Astrocyte (in vitro differentiated cells and primary cell): ENCODE results near the gene FLOT2. TPM values are rescaled to one million over a fixed set of nuclear protein-coding genes. Genes with fewer than 3 reads are reported as not detected.
"Not testable (repeated sequence)": the region's sequence is repeated elsewhere in the genome, so short reads cannot be mapped to it uniquely, and the experiment has no call there.

Source experiments
- DNase-seq: peaks from one replicate; pipeline ENCODE4 v3.0.0-alpha.2; 2010; ENCODE audit warnings: low read depth
- FAIRE-seq: peaks from 2 replicates; lab custom pipeline; 2011; peaks lifted over from hg19 to GRCh38; lab: Jason Lieb, UNC
- H2AFZ ChIP-seq: 2 replicates; pipeline ENCODE4 v1.6.0; 2012; ENCODE audit warnings: low read depth, low read length, inconsistent platforms
- H3K27ac ChIP-seq: 2 replicates; pipeline ENCODE4 v1.5.1; 2011; ENCODE audit warnings: low read depth, low read length, inconsistent platforms
- H3K27me3 ChIP-seq: 2 replicates; pipeline ENCODE4 v1.6.0; 2011; ENCODE audit warnings: low read length, inconsistent platforms; ENCODE audit not compliant: insufficient read depth
- H3K36me3 ChIP-seq: 2 replicates; pipeline ENCODE4 v1.5.1; 2011; ENCODE audit warnings: low read length, inconsistent platforms; ENCODE audit not compliant: insufficient read depth
- H3K4me1 ChIP-seq: 2 replicates; pipeline ENCODE4 v1.5.1; 2011; ENCODE audit warnings: low read length, inconsistent platforms; ENCODE audit not compliant: insufficient read depth
- H3K4me2 ChIP-seq: 2 replicates; pipeline ENCODE4 v1.6.0; 2012; ENCODE audit warnings: low read length, inconsistent platforms
- H3K4me3 ChIP-seq: 2 replicates; pipeline ENCODE4 v1.5.1; 2011; ENCODE audit warnings: low read depth, mild to moderate bottlenecking, low read length, inconsistent platforms; ENCODE audit not compliant: insufficient read depth
- H3K79me2 ChIP-seq: 2 replicates; pipeline ENCODE4 v1.6.0; 2012; ENCODE audit warnings: mild to moderate bottlenecking, low read length, inconsistent platforms; ENCODE audit not compliant: insufficient read depth
- H3K9ac ChIP-seq: 2 replicates; pipeline ENCODE4 v1.6.0; 2012; ENCODE audit warnings: mild to moderate bottlenecking, low read length, inconsistent platforms
- H3K9me3 ChIP-seq: 2 replicates; pipeline ENCODE4 v1.5.1; 2012; ENCODE audit warnings: low read depth, mild to moderate bottlenecking, low read length, inconsistent platforms; ENCODE audit not compliant: insufficient read depth
- H4K20me1 ChIP-seq: 2 replicates; pipeline ENCODE4 v1.6.0; 2012; ENCODE audit warnings: low read length, inconsistent platforms; ENCODE audit not compliant: insufficient read depth
- H3K27ac Mint-ChIP-seq: one replicate; pipeline ENCODE4 v1.8.0; 2021; ENCODE audit warnings: mild to moderate bottlenecking, mixed read lengths; ENCODE audit not compliant: unreplicated experiment
- H3K27me3 Mint-ChIP-seq: one replicate; pipeline ENCODE4 v1.8.0; 2021; ENCODE audit warnings: low read depth, mixed read lengths; ENCODE audit not compliant: unreplicated experiment
- H3K36me3 Mint-ChIP-seq: one replicate; pipeline ENCODE4 v1.8.0; 2021; ENCODE audit warnings: low read depth, mixed read lengths; ENCODE audit not compliant: unreplicated experiment
- H3K4me1 Mint-ChIP-seq: one replicate; pipeline ENCODE4 v1.8.0; 2021; ENCODE audit warnings: low read depth, mixed read lengths; ENCODE audit not compliant: unreplicated experiment
- H3K4me3 Mint-ChIP-seq: one replicate; pipeline ENCODE4 v1.8.0; 2021; ENCODE audit warnings: mild to moderate bottlenecking, moderate library complexity, mixed read lengths; ENCODE audit not compliant: unreplicated experiment
- H3K9me3 Mint-ChIP-seq: one replicate; pipeline ENCODE4 v1.8.0; 2021; ENCODE audit warnings: mild to moderate bottlenecking, mixed read lengths; ENCODE audit not compliant: unreplicated experiment
- EZH2 ChIP-seq: IDR thresholded peaks from 2 replicates; pipeline ENCODE4 v1.6.1; 2012; ENCODE audit warnings: mild to moderate bottlenecking, low read length, inconsistent platforms; ENCODE audit not compliant: insufficient read depth
- total RNA-seq: library from RNA; stranded (reverse); gene quantifications from 2 replicates; pipeline ENCODE4 v1.2.1, GENCODE V29; 2021
- TF ChIP-seq, protein P1 (sequence below): IDR thresholded peaks from 2 replicates; pipeline ENCODE4 v1.5.1; 2011; ENCODE audit warnings: low read depth, mild to moderate bottlenecking, inconsistent platforms, low read length, moderate library complexity; ENCODE audit not compliant: insufficient read depth

FLOT2 gene
- total RNA-seq, 1 donor from 2014 or later: 84.4 TPM

DNA sequence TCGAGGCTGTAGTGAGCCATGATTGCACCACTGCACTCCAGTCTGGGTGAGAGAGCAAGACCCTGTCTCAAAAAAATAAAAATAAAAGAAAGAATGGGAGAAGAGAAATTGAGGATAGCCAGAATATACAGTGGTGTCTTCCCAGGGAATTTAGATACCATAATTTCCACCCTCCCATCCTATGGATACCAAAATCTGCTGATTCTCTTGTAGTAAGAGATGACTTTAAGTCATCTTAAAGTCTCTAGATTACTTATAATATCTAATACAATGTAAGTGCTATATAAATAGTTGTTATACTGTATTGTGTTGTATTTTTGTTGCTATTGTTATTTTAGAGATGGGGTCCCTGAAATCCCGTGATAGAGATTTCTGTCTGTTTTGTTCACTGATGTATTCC is 44.2 kb downstream of the FLOT2 start:
- H2AFZ ChIP-seq: no peak overlapping the region
- H3K27ac Mint-ChIP-seq: no peak overlapping the region
- H3K9ac ChIP-seq: no peak overlapping the region
- H3K27me3 ChIP-seq: no peaks in the 10 kb centered on the region
- DNase-seq (no peak), FAIRE-seq (no peak)
- peaks cover 9% of the 10 kb centered on the region for H3K36me3 Mint-ChIP-seq
- H3K4me1 Mint-ChIP-seq: no peaks in the 10 kb centered on the region
- H3K36me3 ChIP-seq: peaks cover 2% of the 10 kb centered on the region
- H3K9me3 Mint-ChIP-seq: no peaks in the 10 kb centered on the region
- no peak overlapping the region for H3K4me3 Mint-ChIP-seq
- no peak overlapping the region for H3K4me2 ChIP-seq
- H3K79me2 ChIP-seq: peaks cover 17% of the 10 kb centered on the region
- no peaks in the 10 kb centered on the region for H3K9me3 ChIP-seq
- no peak overlapping the region for H3K27ac ChIP-seq
- no peak for TF ChIP-seq EZH2
- TF ChIP-seq, protein P1, sequence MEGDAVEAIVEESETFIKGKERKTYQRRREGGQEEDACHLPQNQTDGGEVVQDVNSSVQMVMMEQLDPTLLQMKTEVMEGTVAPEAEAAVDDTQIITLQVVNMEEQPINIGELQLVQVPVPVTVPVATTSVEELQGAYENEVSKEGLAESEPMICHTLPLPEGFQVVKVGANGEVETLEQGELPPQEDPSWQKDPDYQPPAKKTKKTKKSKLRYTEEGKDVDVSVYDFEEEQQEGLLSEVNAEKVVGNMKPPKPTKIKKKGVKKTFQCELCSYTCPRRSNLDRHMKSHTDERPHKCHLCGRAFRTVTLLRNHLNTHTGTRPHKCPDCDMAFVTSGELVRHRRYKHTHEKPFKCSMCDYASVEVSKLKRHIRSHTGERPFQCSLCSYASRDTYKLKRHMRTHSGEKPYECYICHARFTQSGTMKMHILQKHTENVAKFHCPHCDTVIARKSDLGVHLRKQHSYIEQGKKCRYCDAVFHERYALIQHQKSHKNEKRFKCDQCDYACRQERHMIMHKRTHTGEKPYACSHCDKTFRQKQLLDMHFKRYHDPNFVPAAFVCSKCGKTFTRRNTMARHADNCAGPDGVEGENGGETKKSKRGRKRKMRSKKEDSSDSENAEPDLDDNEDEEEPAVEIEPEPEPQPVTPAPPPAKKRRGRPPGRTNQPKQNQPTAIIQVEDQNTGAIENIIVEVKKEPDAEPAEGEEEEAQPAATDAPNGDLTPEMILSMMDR: no peak
- peaks cover 5% of the 10 kb centered on the region for H3K4me1 ChIP-seq
- H4K20me1 ChIP-seq: no peaks in the 10 kb centered on the region
- H3K27me3 Mint-ChIP-seq: no peaks in the 10 kb centered on the region
- no peak overlapping the region for H3K4me3 ChIP-seq

DNA sequence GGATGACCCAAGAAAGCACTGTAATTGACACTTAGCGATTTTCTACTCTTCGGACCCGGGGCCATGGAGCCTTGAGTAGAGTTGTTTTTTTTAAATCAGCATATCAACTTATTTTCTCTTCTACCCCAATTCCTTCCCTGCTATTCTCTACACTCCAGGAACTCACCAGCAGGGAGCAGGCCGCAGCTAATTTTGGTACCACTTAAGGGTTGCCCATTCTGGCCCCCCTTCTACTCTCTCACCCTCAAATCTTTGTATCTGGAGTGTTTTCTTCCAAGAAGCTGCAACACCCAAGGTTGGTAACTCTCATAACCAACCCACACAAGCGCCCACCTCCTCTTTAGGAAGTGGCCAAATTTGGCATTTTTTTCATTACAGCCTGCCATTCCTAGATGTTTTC is 48.3 kb downstream of the FLOT2 start:
- no peaks in the 10 kb centered on the region for H4K20me1 ChIP-seq
- no peaks in the 10 kb centered on the region for H3K79me2 ChIP-seq
- no peak overlapping the region for H3K4me3 Mint-ChIP-seq
- H3K9me3 Mint-ChIP-seq: no peaks in the 10 kb centered on the region
- no peak for DNase-seq
- no peaks in the 10 kb centered on the region for H3K9me3 ChIP-seq
- no peak overlapping the region for H3K9ac ChIP-seq
- no peak for TF ChIP-seq EZH2
- TF ChIP-seq, protein P1: no peak
- H3K4me2 ChIP-seq: no peak overlapping the region
- no peaks in the 10 kb centered on the region for H3K36me3 ChIP-seq
- FAIRE-seq: no peak
- H3K27me3 ChIP-seq: no peaks in the 10 kb centered on the region
- no peaks in the 10 kb centered on the region for H3K36me3 Mint-ChIP-seq
- no peaks in the 10 kb centered on the region for H3K4me1 Mint-ChIP-seq
- no peak overlapping the region for H3K27ac Mint-ChIP-seq
- H3K27ac ChIP-seq: no peak overlapping the region
- H3K27me3 Mint-ChIP-seq: no peaks in the 10 kb centered on the region
- H3K4me1 ChIP-seq: no peaks in the 10 kb centered on the region
- no peak overlapping the region for H2AFZ ChIP-seq
- no peak overlapping the region for H3K4me3 ChIP-seq

DNA sequence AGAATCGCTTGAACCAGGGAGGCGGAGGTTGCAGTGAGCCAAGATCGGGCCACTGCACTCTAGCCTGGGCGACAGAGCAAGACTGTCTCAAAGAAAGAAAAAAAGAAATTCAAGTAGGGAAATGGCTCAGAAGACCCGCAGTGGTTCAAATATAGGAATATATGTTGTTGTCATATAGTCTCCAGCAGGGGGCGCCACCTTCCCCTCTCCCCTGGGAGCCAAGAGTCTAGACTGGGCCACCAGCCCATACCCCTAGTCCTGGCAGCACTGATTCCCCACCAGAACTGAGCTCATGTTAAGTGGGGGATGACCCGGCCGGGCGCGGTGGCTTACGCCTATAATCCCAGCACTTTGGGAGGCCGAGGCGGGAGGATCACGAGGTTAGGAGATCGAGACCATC is 48.9 kb downstream of the FLOT2 start:
- H4K20me1 ChIP-seq, H3K27me3 ChIP-seq, H3K36me3 ChIP-seq, H3K9ac ChIP-seq, H3K4me1 Mint-ChIP-seq, H3K4me1 ChIP-seq, FAIRE-seq, H3K9me3 Mint-ChIP-seq, H3K36me3 Mint-ChIP-seq, H3K27me3 Mint-ChIP-seq, H3K4me2 ChIP-seq, H3K4me3 Mint-ChIP-seq, H3K27ac Mint-ChIP-seq, H3K9me3 ChIP-seq, H3K4me3 ChIP-seq, H3K27ac ChIP-seq, DNase-seq, H3K79me2 ChIP-seq, H2AFZ ChIP-seq: not testable (repeated sequence)

DNA sequence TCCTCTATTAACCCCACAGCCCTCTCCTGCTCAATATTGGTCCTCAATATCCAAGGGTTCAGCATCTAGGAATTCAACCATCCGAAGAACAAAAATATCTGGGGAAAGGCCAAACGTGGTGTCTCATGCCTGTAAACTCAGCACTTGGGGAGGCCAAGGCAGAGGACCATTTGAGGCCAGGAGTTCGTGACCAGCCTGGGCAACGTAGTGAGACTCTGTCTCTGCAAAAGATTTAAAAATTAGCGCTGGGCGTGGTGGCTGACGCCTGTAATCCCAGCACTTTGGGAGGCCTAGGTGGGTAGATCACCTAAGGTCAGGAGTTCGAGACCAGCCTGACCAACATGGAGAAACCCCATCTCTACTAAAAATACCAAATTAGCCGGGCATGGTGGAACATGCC is 50.8 kb downstream of the FLOT2 start:
- DNase-seq, FAIRE-seq, H3K4me3 Mint-ChIP-seq, H3K4me1 ChIP-seq, H3K27ac ChIP-seq, H3K27me3 Mint-ChIP-seq, H3K36me3 ChIP-seq, H4K20me1 ChIP-seq, H3K4me2 ChIP-seq, H3K27me3 ChIP-seq, H3K4me1 Mint-ChIP-seq, H3K9me3 Mint-ChIP-seq, H3K36me3 Mint-ChIP-seq, H3K4me3 ChIP-seq, H3K9me3 ChIP-seq, H3K79me2 ChIP-seq, H2AFZ ChIP-seq, H3K9ac ChIP-seq: not testable (repeated sequence)
- H3K27ac Mint-ChIP-seq: peak overlapping the region; percentile 18
